SK-N-SH treated with all-trans-retinoic acid at 6 μM for 48 hours (cell line): ENCODE results near the gene DNAAF5.

ENCODE experiments used
- ARNTL ChIP-seq: fragments of 450-650 bp; formaldehyde crosslinking; IDR thresholded peaks from 2 replicates; pipeline ENCODE4 v1.5.0; 2020; ENCODE audit warnings: low read depth, mild to moderate bottlenecking, moderate library complexity, borderline replicate concordance
- CSDC2 ChIP-seq: fragments of 250-450 bp; sonication (Bioruptor Pico); IDR thresholded peaks from 2 replicates; pipeline ENCODE4 v1.5.0; 2020; ENCODE audit warnings: mild to moderate bottlenecking, moderate library complexity
- ESRRG ChIP-seq: fragments of 250-450 bp; sonication (Bioruptor Pico); IDR thresholded peaks from 2 replicates; pipeline ENCODE4 v1.6.1; 2021; ENCODE audit warnings: mild to moderate bottlenecking
- GLIS3 ChIP-seq: fragments of 250-450 bp; sonication (Bioruptor Pico); IDR thresholded peaks from 2 replicates; pipeline ENCODE4 v1.5.0; 2020; ENCODE audit warnings: mild to moderate bottlenecking, moderate library complexity
- ISL1 ChIP-seq: fragments of 250-450 bp; sonication (Bioruptor Pico); IDR thresholded peaks from 2 replicates; pipeline ENCODE4 v2.1.2; 2022; ENCODE audit warnings: mild to moderate bottlenecking, moderate library complexity
- OSR1 ChIP-seq: fragments of 250-450 bp; sonication (Bioruptor Pico); IDR thresholded peaks from 2 replicates; pipeline ENCODE4 v1.8.0; 2022; ENCODE audit warnings: moderate library complexity, mild to moderate bottlenecking, inconsistent platforms
- PPARA ChIP-seq: fragments of 250-450 bp; sonication (Bioruptor Pico); IDR thresholded peaks from 2 replicates; pipeline ENCODE4 v1.5.0; 2020; ENCODE audit warnings: mild to moderate bottlenecking, borderline replicate concordance
- RARB ChIP-seq: fragments of 250-450 bp; sonication (Bioruptor Pico); IDR thresholded peaks from 2 replicates; pipeline ENCODE4 v1.8.0; 2021; ENCODE audit warnings: mild to moderate bottlenecking, moderate library complexity
- TSHZ2 ChIP-seq: fragments of 250-450 bp; sonication (Bioruptor Pico); IDR thresholded peaks from 2 replicates; pipeline ENCODE4 v1.5.0; 2020; ENCODE audit warnings: mild to moderate bottlenecking, moderate library complexity
- TF ChIP-seq, protein P1 (sequence below): fragments of 250-450 bp; sonication (Bioruptor Pico); IDR thresholded peaks from 2 replicates; pipeline ENCODE4 v1.8.0; 2020; ENCODE audit warnings: mild to moderate bottlenecking, moderate library complexity, borderline replicate concordance

DNA sequence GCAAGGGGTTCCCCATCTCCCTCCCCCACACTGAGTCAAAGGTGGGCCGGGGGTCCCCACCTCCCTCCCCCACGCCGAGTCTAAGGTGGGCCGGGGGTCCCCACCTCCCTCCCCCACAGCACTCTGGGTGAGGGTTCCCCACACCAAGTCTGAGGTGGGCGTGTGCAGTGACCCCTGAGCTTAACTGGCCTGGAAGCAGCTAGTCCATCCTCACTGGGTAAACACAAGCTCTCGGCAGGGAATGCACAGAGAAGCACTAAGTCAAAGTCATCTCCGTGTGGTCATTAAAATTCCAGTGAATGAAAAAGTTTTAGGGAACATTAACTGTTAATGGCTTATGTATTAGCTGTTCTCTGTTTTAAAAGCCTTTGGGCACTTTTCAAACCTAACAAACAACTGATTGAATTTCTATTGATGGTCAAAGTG, 44.3 kb downstream of the DNAAF5 start:
- TF ChIP-seq OSR1 = no peak
- TF ChIP-seq GLIS3 = no peak
- no peak for TF ChIP-seq ESRRG
- no peak for TF ChIP-seq CSDC2 (CRISPR knock-in tag)
- no peak for TF ChIP-seq PPARA
- no peak for TF ChIP-seq ARNTL
- TF ChIP-seq TSHZ2 (CRISPR knock-in tag) = no peak
- no peak for TF ChIP-seq ISL1 (CRISPR knock-in tag)
- no peak for TF ChIP-seq RARB (CRISPR knock-in tag)
- TF ChIP-seq, protein P1, sequence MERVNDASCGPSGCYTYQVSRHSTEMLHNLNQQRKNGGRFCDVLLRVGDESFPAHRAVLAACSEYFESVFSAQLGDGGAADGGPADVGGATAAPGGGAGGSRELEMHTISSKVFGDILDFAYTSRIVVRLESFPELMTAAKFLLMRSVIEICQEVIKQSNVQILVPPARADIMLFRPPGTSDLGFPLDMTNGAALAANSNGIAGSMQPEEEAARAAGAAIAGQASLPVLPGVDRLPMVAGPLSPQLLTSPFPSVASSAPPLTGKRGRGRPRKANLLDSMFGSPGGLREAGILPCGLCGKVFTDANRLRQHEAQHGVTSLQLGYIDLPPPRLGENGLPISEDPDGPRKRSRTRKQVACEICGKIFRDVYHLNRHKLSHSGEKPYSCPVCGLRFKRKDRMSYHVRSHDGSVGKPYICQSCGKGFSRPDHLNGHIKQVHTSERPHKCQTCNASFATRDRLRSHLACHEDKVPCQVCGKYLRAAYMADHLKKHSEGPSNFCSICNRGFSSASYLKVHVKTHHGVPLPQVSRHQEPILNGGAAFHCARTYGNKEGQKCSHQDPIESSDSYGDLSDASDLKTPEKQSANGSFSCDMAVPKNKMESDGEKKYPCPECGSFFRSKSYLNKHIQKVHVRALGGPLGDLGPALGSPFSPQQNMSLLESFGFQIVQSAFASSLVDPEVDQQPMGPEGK (CRISPR knock-in tag) = no peak
